GM12875 (cell line): ENCODE results near the gene SYT9.

Source experiments
- H3K4me3 ChIP-seq: one replicate; pipeline ENCODE4 v1.5.1; 2011; ENCODE audit warnings: low read depth, low read length, control low read depth
- TF ChIP-seq, protein P1 (sequence below): IDR thresholded peaks from 2 replicates; pipeline ENCODE4 v1.5.1; 2011; ENCODE audit warnings: low read depth, mild to moderate bottlenecking, control low read depth, inconsistent platforms, low read length, moderate library complexity, borderline replicate concordance; ENCODE audit not compliant: insufficient read depth

The SYT9 gene

DNA sequence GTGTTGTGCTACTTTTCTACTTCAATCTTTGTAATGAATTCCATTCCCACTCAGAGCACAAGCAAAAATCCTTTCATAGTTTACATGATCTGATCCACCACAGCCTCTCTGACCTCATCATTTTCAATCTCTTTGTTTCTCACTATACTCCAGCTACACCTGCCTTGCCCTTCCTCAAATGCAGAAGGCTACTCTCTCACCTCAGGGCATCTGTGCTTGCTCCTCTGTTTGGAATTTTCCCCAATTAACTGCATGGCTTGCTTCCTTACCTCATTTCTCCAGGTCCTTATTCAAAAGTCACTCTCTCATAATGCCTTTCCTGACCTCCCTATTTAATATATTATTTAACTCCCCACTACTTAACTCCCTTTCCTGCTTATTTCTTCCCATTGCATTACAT lies 133.0 kb downstream of the SYT9 start:
- H3K4me3 ChIP-seq, result no peak overlapping the region
- TF ChIP-seq, protein P1, sequence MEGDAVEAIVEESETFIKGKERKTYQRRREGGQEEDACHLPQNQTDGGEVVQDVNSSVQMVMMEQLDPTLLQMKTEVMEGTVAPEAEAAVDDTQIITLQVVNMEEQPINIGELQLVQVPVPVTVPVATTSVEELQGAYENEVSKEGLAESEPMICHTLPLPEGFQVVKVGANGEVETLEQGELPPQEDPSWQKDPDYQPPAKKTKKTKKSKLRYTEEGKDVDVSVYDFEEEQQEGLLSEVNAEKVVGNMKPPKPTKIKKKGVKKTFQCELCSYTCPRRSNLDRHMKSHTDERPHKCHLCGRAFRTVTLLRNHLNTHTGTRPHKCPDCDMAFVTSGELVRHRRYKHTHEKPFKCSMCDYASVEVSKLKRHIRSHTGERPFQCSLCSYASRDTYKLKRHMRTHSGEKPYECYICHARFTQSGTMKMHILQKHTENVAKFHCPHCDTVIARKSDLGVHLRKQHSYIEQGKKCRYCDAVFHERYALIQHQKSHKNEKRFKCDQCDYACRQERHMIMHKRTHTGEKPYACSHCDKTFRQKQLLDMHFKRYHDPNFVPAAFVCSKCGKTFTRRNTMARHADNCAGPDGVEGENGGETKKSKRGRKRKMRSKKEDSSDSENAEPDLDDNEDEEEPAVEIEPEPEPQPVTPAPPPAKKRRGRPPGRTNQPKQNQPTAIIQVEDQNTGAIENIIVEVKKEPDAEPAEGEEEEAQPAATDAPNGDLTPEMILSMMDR, result no peak

DNA sequence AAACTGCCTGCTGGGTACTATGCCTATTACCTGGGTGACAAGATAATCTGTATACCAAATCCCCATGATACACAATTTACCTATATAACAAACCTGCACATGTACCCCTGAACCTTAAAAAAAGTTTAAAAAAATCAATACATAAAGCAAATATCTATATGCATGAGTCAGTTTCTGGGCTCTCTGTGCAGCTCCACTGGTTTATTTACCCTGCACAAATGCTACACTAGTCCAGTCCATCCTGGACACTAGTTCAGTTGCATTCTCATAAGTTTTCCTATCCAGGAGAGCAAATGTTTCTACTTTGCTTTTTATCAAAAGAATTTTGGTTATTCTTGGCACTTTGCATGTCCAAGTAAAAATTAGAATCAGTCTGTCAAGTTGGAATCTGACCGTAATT lies 133.8 kb downstream of the SYT9 start:
- TF ChIP-seq, protein P1, result no peak
- no peak overlapping the region for H3K4me3 ChIP-seq

DNA sequence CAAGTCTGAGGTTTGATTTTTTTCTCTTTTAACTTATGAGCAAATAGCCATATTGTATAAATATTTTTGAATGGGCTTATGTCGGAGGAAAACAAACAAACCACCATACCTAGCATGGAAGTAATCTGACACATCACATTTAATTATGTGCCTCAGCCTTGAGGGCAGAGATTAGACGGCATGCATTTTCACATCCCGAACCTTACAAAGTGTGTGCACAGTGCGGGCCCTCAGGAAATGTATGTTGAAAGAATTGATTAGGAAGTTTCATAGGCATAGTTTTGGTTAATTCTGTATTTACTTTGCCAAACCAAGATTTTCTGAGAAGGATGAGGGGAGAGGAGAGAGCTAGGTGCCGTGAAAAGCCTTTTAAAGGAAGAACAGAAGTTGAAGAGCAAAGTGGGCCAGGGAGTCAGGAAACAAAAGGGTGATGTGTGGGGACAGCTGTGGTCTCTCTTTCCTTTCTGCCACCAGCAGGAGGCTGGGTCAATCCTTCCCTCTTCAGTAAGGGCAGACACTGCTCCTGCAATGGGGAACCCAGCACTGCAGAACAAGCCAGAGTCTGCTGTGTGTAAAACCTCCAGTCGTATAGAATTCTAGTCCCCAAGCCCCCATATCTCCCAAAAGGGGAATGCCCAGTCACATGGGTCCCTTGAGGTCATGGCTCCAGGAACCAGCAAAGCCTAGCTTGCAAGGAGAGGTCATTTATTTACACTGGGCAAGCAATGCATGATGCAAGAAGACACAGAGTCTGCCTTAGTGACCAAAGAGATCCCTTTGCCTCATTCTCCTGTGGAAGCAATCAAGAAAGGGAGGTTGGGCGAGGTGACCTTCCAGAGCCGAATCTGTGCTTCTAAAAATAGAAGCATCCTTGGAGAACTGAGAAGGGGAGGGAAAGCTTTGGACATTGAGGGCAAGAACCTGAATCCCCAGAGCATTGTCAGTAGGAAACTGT lies 162.5 kb downstream of the SYT9 start:
- H3K4me3 ChIP-seq, result no peak overlapping the region
- TF ChIP-seq, protein P1, result no peak

DNA sequence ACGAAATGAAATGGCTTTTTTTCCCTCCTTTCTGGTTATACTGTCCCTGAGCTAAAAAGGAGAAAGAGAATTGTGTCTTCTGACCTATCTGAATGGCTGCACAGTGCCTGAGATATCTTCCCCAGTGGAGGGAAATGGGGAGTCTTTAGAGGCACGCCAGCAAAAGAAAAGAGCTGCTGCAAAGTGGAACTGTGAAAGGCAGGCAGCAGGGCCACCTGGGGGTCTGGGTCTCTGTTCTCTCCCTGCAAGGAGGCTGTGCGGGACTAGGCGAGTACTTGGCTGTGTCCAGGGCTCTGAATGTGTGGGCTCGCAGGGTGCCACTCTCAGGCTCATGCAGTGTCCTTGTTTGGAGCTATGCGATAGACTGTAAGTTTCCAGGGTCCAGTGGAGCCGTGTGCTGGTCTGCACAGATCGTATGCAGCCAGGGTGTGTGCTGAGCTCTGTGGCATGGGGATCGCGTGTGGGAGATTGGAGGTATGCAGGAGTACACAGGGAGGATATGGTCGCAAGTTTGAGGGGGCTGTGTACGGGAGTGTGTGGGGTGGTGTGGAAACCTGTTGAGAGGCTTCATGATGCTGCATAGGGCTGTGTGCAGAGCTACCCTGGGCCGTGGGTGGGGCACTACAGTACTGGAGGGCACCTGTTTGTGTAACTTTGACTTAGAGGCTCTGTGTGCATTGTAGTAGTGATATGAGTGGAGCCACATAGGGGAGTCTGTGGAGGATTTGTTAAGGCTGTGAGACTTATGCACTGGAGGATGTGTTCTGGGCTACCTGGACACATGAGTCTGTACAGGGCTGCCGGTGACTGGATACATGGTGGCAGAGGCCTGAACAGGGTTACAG lies 163.5 kb downstream of the SYT9 start:
- TF ChIP-seq, protein P1, result no peak
- no peak overlapping the region for H3K4me3 ChIP-seq

DNA sequence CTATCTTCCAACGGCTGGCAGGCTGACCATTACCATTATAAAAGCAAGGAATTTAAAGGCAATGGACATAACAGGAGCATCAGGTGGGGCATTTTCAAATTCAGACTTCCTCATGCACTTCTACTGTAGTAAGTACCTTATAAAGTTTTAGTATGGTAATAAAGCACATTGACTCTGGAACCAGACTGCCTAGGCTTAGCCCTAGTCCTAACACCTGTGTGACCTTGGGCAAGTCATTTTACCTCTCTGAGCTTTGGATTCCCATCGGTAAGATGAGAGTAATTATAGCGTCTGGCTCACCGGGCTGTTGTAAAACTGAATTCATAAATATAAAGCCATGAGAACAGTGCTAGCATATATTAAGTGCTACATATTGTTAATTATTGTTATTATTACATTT lies 164.4 kb downstream of the SYT9 start:
- TF ChIP-seq, protein P1, result no peak
- H3K4me3 ChIP-seq, result no peak overlapping the region

DNA sequence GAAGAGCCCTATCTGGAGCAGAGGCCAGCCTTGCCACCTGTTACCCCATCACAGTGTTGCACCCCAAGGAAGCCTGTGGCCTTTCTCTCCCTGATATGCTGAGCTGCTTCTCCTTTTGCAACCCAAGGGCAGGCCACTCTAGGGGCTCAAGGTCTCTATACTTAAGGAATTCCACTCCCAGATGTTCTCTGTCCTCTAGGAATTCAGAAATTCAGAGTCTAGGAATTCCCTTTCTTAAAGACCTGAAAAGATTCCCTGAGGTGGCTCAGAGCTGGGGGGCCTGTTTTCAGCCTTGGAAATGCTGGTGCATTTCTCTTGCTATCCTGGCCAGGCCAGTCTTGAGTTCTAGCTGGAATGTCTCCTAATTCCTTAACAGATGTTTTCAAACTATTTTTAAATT lies 165.6 kb downstream of the SYT9 start:
- H3K4me3 ChIP-seq, result no peak overlapping the region
- TF ChIP-seq, protein P1, result no peak

DNA sequence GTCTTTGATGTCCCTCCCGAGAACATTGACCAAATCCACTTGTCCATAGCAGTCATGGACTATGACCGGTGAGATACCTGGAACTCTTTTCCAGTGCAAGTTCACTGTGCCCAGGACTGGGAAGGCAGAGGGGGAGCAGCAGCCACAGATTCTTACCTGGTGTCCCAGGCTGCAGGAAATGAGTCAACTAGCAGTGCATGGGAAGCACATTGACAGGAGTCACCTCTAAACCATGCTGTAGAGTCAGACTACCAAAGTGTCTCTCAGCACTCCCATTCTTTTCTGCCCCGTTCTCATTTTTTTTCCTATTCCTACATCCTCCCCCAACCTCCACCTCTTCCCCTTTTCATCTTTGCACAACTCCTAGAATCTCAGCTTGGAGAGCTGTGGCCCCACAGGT lies 166.4 kb downstream of the SYT9 start:
- no peak overlapping the region for H3K4me3 ChIP-seq
- TF ChIP-seq, protein P1, result no peak
